Measurements from ENCODE around the gene FBRSL1. TPM values are rescaled to one million over a fixed set of nuclear protein-coding genes. Genes with fewer than 3 reads are reported as not detected.

FBRSL1 gene
- total RNA-seq, 1 experiment from 2014 or later, result 10.7 TPM

- no peaks in the 10 kb centered on the region for H3K9me3 ChIP-seq
- peaks cover 11% of the 10 kb centered on the region for H3K36me3 ChIP-seq
- H3K4me3 ChIP-seq, result no peak overlapping the region
- H3K27me3 ChIP-seq, result no peaks in the 10 kb centered on the region
- DNase-seq, result no peak
Measured at GRCh38 chr12:132507656-132508490, 17.9 kb downstream of the FBRSL1 start.

- DNase-seq, result no peak
- Histone ChIP-seq H3K9me3 (no peaks in the 10 kb centered on the region), H3K4me3 (no peak overlapping the region)
Measured at GRCh38 chr12:132508491-132508740, 18.5 kb downstream of the FBRSL1 start.

GRCh38 chr12:132508860-132509732 lies 19.1 kb downstream of the FBRSL1 start:
- DNase-seq, result no peak
- Histone ChIP-seq H3K36me3 (peaks cover 14% of the 10 kb centered on the region), H3K4me3 (no peak overlapping the region)

More at GRCh38 chr12:132508491-132508740, 18.5 kb downstream of the FBRSL1 start:
- H3K36me3 ChIP-seq, result peaks cover 14% of the 10 kb centered on the region
- H3K27me3 ChIP-seq, result no peaks in the 10 kb centered on the region

GRCh38 chr12:132510111-132510724 lies 20.3 kb downstream of the FBRSL1 start:
- H3K9me3 ChIP-seq, result no peaks in the 10 kb centered on the region
- H3K4me3 ChIP-seq, result no peak overlapping the region
- peaks cover 14% of the 10 kb centered on the region for H3K36me3 ChIP-seq
- no peak for DNase-seq
- no peaks in the 10 kb centered on the region for H3K27me3 ChIP-seq

More at GRCh38 chr12:132508860-132509732, 19.1 kb downstream of the FBRSL1 start:
- Histone ChIP-seq H3K27me3 (no peaks in the 10 kb centered on the region), H3K9me3 (no peaks in the 10 kb centered on the region)

- no peaks in the 10 kb centered on the region for H3K27me3 ChIP-seq
- H3K9me3 ChIP-seq, result no peaks in the 10 kb centered on the region
- H3K4me3 ChIP-seq, result no peak overlapping the region
- peaks cover 14% of the 10 kb centered on the region for H3K36me3 ChIP-seq
- DNase-seq, result no peak
Measured at GRCh38 chr12:132510746-132511477, 21.0 kb downstream of the FBRSL1 start.

- Histone ChIP-seq H3K9me3 (no peaks in the 10 kb centered on the region), H3K4me3 (no peak overlapping the region), H3K36me3 (peaks cover 14% of the 10 kb centered on the region), H3K27me3 (no peaks in the 10 kb centered on the region)
- DNase-seq, result no peak
Measured at GRCh38 chr12:132511516-132512196, 21.7 kb downstream of the FBRSL1 start.

- no peak for DNase-seq
- no peaks in the 10 kb centered on the region for H3K27me3 ChIP-seq
- H3K36me3 ChIP-seq, result peaks cover 14% of the 10 kb centered on the region
- H3K9me3 ChIP-seq, result no peaks in the 10 kb centered on the region; the same call in 1 of the 2 replicates
- no peak overlapping the region for H3K4me3 ChIP-seq
Measured at GRCh38 chr12:132512197-132513069, 22.5 kb downstream of the FBRSL1 start.

GRCh38 chr12:132513070-132513398 lies 23.1 kb downstream of the FBRSL1 start:
- no peaks in the 10 kb centered on the region; the same call in 1 of the 2 replicates for H3K9me3 ChIP-seq
- H3K36me3 ChIP-seq, result peaks cover 11% of the 10 kb centered on the region
- H3K4me3 ChIP-seq, result no peak overlapping the region
- DNase-seq, result no peak
- H3K27me3 ChIP-seq, result no peaks in the 10 kb centered on the region

- no peak for DNase-seq
- H3K27me3 ChIP-seq, result no peaks in the 10 kb centered on the region
- peaks cover 9% of the 10 kb centered on the region for H3K36me3 ChIP-seq
- H3K4me3 ChIP-seq, result no peak overlapping the region
- no peaks in the 10 kb centered on the region; the same call in 1 of the 2 replicates for H3K9me3 ChIP-seq
Measured at GRCh38 chr12:132513458-132514135, 23.6 kb downstream of the FBRSL1 start.

- Histone ChIP-seq H3K27me3 (no peaks in the 10 kb centered on the region), H3K9me3 (no peaks in the 10 kb centered on the region; the same call in 1 of the 2 replicates), H3K36me3 (peaks cover 9% of the 10 kb centered on the region)
Measured at GRCh38 chr12:132514216-132514820, 24.4 kb downstream of the FBRSL1 start.

GRCh38 chr12:132514838-132515237 lies 24.9 kb downstream of the FBRSL1 start:
- H3K9me3 ChIP-seq, result no peaks in the 10 kb centered on the region; the same call in 1 of the 2 replicates
- H3K27me3 ChIP-seq, result no peaks in the 10 kb centered on the region
- peaks cover 9% of the 10 kb centered on the region for H3K36me3 ChIP-seq
- no peak overlapping the region for H3K4me3 ChIP-seq
- DNase-seq, result no peak

More at GRCh38 chr12:132514216-132514820, 24.4 kb downstream of the FBRSL1 start:
- H3K4me3 ChIP-seq, result no peak overlapping the region
- no peak for DNase-seq

GRCh38 chr12:132516095-132517012 lies 26.4 kb downstream of the FBRSL1 start:
- Histone ChIP-seq H3K27me3 (no peaks in the 10 kb centered on the region), H3K36me3 (peaks cover 5% of the 10 kb centered on the region), H3K9me3 (no peaks in the 10 kb centered on the region; the same call in 1 of the 2 replicates), H3K4me3 (no peak overlapping the region)
- DNase-seq, result no peak

- DNase-seq, result no peak
- Histone ChIP-seq H3K9me3 (no peaks in the 10 kb centered on the region; the same call in 1 of the 2 replicates), H3K27me3 (no peaks in the 10 kb centered on the region), H3K4me3 (no peak overlapping the region), H3K36me3 (peaks cover 3% of the 10 kb centered on the region)
Measured at GRCh38 chr12:132517013-132517739, 27.2 kb downstream of the FBRSL1 start.
